Fibroblast of villous mesenchyme (primary cell): ENCODE measurements around the gene DOCK4. TPM values are rescaled to one million over a fixed set of nuclear protein-coding genes. Genes with fewer than 3 reads are reported as not detected.
"Not testable (repeated sequence)": the region's sequence is repeated elsewhere in the genome, so short reads cannot be mapped to it uniquely, and the experiment has no call there.

Experiments
- DNase-seq: peaks from one replicate; pipeline ENCODE4 v3.0.0-alpha.2; 2010; ENCODE audit warnings: low read depth
- H3K4me3 ChIP-seq: 2 replicates; pipeline ENCODE4 v1.5.1; 2011; ENCODE audit warnings: low read depth, mild to moderate bottlenecking, low read length
- CTCF ChIP-seq: IDR thresholded peaks from 2 replicates; pipeline ENCODE4 v1.5.1; 2012; ENCODE audit warnings: low read depth, mild to moderate bottlenecking, low read length; ENCODE audit not compliant: insufficient read depth
- total RNA-seq: library from RNA; depleted of rRNA; stranded (reverse); fragments of >200 nt; gene quantifications from 2 replicates; pipeline ENCODE4 v1.2.3, GENCODE V29; 2012

DOCK4 gene
- total RNA-seq, 1 donor, result 43.6 TPM

- TF ChIP-seq CTCF, result no peak
- DNase-seq, result no peak
These were observed 75.3 kb downstream of the DOCK4 start for GRCh38 chr7:112130729-112131410.

GRCh38 chr7:112129655-112130323, 76.4 kb downstream of the DOCK4 start:
- no peak for TF ChIP-seq CTCF
- H3K4me3 ChIP-seq, result no peak overlapping the region
- DNase-seq, result no peak

More at GRCh38 chr7:112130729-112131410, 75.3 kb downstream of the DOCK4 start:
- H3K4me3 ChIP-seq, result no peak overlapping the region

DNA sequence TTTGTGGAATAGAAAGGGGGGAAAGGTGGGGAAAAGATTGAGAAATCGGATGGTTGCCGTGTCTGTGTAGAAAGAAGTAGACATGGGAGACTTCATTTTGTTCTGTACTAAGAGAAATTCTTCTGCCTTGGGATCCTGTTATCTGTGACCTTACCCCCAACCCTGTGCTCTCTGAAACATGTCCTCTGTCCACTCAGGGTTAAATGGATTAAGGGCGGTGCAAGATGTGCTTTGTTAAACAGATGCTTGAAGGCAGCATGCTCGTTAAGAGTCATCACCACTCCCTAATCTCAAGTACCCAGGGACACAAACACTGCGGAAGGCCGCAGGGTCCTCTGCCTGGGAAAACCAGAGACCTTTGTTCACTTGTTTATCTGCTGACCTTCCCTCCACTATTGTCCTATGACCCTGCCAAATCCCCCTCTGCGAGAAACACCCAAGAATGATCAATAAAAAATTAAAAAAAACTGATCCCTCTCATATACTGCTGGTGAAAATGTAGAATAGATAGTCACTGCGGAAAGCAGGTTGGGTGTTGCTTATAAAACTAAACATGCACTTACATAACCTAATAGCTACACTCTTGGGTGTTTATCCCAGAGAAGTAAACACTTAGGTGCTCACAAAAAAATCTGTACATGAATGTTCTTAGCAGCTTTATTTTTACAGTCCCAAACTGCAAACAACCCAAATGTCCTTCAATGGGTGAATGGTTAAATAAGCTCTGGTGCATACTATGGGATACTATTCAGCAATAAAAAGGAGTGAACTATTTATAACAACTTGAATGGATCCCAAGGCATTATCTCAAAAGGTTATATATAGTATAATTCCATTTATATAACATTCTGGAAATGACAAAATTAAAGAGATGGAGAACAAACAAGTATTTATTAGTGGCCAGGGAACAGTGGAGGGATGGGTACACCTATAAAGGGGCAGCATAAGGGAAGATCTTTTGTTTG, 77.5 kb downstream of the DOCK4 start:
- DNase-seq, H3K4me3 ChIP-seq: not testable (repeated sequence)

- DNase-seq, H3K4me3 ChIP-seq: not testable (repeated sequence)
These were observed 78.2 kb downstream of the DOCK4 start for GRCh38 chr7:112128041-112128440.

DNA sequence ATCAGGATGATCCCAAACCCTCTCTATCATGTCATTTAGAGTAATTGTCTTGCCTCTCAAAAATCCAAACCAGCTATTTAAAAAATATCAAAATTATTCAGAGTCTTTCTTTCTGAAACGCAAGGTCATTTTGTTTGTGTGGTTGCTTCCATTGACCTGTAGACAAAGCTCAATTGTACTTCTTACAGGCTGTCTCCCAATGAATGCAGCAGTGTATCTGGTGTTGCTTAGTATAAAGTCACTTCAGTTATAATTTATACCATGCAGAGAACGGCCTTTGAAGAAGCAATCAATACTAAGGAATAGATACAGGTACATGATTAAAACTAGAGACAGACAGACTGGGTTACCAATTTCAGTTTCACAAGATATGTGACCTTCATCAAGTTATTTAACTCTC, 80.9 kb downstream of the DOCK4 start:
- TF ChIP-seq CTCF, result no peak
- no peak for DNase-seq
- H3K4me3 ChIP-seq, result no peak overlapping the region

DNA sequence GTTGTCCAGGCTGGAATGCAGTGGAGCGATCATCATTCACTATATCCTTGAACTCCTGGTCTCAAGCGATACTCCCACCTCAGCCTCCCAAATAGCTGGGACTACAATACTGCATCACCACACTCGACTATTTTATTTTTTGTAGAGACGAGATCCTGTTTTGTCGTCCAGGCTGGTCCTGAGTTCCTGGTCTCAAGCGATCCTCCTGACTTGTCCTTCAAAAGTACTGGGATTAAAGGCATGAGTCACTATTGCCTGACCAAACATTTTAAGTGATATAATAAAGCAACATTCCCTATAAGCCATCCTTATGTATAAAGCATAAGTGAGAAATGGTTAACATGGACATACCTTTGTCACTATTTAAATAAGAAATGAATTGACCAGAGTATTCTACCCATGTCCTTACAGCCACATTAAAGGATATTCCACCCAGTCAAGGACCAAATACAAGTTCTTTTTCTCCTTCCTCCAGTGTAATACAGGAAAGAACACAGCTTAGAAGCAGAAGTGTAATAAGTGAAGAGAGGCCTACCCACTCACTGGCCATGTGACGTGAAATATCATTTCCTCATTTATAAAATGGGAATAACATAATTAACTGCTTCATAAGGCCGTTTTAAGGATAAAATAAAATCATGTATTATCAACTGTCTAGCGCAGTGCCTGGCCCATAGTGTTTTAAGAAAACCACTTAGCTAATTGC, 82.0 kb downstream of the DOCK4 start:
- DNase-seq, result no peak
- no peak for TF ChIP-seq CTCF
- no peak overlapping the region for H3K4me3 ChIP-seq

DNA sequence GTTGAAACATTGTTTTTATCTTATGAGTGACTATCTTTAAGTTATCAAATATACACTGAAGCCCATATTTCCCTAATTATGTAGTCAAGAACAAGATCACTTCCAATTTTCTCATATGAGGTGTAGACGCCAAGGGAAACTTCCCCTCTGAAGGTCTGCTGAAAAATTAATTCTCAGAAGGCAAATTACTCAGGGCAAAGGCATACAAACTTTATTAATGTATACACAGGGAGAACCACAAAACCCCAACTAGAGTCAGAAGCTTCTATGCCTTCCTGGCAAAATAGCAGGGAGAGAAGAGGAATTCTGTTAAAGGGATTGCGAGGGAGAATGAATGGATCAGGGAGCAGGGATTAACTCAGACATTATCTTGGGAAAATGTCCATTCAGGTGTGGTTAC, 83.4 kb downstream of the DOCK4 start:
- no peak for TF ChIP-seq CTCF
- DNase-seq, result no peak
- H3K4me3 ChIP-seq, result no peak overlapping the region
